Activated naive CD4-positive, alpha-beta T cell (primary cell): ENCODE data around the gene ALG6.
"Not testable (repeated sequence)": the region's sequence is repeated elsewhere in the genome, so short reads cannot be mapped to it uniquely, and the experiment has no call there.

Source experiments
- DNase-seq, 4 experiments: peaks; one replicate each; lab custom pipeline; 2025; lab: John Stamatoyannopoulos, UW

ALG6 gene

DNA sequence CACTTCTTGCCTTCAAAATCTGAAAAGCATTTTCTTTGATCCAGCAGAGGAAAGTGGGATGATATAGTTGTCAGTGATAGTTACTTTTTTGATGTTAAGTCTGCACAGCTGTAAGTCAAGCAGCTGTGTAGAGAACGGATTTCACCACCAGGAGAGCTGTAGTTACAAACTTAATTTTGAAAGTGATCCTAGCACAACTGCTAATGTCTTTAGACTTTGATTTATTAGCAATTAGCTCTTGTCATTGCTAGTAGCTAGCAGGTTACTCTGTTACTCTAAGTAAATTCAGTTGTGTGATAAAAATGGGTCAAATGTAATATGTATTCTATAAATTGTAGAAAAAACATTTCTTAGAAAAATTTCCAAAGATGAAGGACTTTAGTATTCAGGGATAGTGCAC lies 46.0 kb downstream of the ALG6 start:
- no peak for DNase-seq

DNA sequence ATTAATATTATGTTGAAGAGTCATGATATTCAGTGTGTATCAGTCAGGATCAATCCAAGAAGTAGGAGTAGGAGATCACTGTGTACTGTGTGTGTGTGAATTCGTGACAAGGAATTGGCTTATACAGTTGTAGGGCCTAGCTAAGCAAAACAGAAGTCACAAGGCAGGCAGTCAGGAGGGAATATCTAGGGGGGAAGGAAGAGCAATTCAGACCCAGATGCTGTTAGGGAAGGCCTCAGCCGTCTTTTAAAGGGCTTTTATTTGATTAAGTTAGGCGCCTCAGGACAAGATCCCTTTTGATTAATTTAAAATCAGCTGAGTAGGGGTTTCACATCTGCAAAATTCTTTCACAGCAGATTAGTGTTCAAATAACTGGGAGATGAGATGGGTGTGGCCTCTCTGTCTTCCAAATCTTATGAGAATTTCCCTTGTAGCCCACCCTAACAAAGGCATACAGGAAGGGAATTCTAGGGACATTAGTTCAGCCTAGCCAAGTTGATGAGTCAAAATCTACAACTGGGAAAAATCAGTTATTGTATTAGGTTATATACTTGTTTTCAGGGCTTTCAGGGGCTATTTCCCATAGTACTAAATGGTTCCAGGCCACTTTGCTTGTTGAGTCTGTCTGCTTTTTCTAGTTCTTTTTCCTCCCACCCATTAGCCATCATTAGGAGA lies 47.4 kb downstream of the ALG6 start:
- DNase-seq, result no peak

DNA sequence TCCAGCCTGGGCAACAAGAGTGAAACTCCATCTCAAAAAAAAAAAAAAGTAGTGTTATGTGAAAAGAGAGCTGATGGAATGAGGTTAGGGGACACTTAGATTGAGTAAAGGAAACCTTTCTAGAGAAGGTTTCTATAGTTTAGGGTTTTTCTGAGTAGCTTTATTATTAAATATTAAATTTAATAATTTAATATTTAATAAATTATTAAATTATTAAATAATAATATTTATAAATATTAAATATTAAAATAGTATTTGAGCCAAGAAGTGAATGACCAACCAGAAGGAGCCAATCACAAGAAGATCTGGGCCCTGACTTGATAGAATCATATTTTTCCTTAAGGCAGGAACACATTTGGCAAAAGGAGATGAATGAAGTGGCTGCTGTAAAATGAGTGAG lies 50.7 kb downstream of the ALG6 start:
- DNase-seq, result no peak

DNA sequence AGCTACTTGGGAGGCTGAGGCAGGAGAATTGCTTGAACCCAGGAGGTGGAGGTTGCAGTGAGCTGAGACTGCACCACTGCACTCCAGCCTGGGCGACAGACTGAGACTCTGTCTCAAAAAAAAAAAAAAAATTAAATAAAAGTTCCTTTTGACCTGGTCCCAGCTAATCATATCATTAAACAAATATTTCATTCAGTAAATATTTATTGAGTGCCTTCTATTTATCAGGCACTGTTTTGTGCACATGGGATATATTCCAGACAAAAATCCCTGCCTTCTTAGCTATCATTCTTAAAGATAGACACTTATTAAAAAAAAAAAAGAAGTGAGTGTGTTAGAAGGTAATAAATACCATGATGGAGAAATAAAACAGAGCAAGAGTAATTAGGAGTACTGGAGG lies 53.3 kb downstream of the ALG6 start:
- DNase-seq, result not testable (repeated sequence)

DNA sequence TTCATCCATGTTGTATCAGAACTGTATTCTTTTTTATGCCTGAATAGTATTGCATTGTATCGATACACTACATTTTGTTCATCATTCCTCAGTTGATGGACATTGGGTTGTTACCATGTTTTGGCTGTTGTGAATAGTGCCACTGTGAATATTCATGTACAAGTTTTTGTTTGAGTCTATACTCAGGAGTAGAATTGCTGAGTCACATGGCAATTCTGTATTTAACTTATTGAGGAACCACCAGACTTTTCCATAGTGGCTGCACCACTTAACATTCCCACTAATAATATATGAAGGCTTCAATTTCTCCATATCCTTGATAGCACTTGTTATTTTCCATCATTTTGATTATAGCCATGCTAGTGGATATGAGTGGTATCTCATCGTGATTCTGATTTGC lies 56.2 kb downstream of the ALG6 start:
- DNase-seq, result no peak

DNA sequence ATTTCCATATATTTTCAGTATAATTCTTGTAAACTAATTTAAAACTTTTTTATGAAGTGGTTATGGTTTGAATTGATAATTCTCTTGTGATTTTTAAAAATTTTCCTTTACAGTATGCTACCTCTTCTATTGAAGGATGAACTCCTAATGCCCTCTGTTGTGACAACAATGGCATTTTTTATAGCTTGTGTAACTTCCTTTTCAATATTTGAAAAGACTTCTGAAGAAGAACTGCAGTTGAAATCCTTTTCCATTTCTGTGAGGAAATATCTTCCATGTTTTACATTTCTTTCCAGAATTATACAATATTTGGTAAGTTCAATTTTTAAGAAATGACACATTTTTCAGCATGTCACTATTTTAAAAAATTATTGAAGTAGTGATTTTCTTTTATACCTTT lies 61.4 kb downstream of the ALG6 start:
- no peak for DNase-seq

DNA sequence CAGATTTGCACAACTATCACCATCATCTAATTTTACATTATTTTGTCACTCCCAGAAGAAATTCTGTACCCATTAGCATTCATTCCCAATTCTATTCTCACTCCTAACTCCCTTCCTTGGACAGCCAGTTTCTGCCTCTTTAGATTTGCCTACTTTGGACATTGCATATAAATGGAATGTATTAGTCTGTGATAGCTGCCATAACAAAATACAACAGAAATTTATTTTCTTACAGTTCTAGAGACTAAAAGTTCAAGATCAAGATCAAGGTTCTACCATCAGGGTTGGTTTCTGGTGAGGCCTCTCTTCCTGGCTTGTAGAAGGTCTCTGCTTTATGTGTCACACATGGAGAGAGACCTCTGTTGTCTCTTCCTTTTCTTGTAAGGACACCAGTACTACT lies 61.9 kb downstream of the ALG6 start:
- DNase-seq, result no peak

DNA sequence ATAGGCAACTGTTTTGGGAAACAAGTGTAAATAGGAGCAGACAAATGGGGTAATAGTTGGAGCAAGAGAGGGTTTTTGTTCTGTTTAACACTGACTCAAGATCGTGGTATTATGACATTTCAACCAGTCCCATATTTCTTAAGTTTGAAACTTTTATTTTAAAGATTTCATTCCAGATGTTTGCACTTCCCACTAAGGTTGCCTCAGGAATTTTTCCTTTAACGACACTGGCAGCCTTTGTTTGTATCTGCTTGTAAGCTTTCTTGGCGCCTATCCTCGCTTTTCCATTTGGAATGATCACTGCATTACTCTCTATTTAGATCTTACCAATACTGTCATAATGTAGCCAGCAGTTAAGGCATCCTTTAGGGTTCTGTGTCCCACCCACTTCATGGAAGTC lies 67.7 kb downstream of the ALG6 start:
- DNase-seq, result no peak

DNA sequence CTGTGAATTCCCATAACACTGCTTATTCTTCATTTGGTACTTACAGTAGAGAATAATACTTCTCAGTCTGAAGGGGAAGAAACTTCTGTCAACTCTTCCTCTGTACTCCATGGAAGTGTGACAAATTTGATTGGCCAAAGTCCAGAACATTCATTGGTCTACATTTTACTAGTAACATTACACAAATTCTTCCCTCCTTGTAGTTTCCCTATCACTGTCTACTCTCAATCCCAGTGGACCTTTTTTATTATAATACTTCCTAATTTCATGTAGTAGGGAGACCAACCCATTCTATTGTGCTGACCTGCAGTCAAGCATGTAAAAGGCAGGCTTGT lies 74.7 kb downstream of the ALG6 start:
- no peak for DNase-seq

DNA sequence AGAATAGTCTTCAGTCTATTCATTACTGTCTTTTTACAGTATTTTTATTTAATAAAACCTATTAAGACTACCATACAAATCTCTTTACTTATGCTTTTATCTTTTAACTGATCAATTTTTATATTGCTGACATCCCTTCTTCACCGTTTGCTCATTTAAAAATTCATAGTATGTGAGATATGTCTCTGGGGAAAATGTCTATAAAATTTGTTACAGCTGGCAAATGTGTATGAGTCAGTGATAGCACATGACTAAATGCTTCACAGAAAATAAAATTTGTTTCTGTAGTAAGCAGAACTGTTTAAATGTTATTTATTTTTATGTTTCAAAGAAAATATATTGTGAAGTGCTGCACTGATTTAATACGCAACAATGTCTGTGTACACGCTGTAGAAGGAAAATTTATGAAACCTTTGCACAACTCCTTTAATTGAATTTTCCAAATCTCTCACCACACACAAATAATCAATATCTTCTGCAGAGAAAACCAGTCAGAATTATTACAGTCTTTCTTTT lies 81.4 kb downstream of the ALG6 start:
- DNase-seq, result no peak

DNA sequence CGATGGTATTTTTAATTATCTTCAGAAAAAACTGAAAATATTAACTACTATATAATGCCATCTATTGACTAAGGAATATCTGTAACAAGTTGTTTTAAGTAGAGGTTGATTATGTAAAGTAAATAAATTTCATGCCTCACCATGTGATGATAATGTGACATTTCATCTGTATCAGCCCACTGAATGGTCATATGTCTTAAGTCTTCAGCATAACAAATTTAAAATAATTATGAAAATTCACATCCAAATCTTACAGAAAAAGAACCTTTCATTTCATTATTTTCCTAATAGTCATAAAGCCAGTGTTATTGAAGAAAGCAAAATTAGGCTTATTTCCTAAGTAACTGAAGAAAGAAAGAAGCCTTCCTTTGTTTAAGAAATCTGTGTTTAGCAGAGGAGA lies 83.0 kb downstream of the ALG6 start:
- DNase-seq, result no peak

DNA sequence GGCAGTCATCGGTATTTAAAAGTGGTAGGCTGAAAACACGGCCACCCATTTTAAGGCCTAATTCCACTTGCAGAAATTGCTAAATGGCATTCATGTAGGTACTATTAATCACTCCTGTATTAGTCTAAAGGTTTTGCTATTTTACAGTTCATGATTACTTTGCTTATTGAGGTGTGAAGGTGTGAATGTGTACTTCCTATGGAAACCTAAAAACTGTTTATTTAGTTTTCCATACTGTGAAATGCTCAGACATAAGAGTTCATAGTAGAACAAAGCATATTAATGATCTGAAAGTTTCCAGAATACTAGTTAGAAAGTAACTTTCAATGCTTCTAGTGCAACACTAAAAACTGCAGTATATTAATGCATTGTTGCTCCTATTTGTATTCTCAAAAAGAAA lies 85.8 kb downstream of the ALG6 start:
- no peak for DNase-seq

DNA sequence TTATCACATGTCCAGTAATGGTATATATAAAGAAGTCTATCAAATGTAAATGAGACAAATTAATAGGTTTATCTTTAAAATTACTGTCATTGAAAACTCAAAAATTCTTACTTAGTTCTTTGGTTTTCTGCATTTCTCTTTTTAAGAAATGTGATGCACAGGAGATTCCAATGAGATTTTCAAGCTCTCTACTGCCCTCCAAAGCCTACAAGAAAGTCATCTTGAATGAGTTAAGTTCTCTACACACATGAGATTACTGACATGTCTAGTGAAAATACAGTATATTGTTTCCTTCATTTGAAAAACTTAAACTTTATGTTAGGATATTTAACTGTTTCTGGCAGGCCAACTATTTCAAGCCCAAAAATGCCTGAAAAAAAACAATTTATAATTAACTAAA lies 86.8 kb downstream of the ALG6 start:
- no peak for DNase-seq

DNA sequence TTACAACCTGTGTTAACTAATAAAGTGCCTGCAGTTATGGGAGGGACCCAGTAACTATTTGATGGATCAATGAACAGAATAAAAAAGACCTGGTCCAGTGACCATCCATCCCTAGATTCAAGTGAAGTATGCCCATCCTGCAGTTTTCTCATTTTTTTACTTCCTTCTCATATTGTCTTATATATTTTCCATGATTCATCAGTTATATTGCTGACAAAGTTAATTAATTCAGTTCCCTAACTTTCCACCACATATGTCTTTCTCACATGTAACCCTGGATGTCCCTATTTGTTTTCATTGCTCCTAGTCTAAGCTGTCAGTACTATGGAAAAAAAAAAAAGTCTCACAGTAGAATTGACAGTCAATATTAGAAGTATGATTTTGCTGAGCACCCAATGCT lies 91.3 kb downstream of the ALG6 start:
- no peak for DNase-seq

DNA sequence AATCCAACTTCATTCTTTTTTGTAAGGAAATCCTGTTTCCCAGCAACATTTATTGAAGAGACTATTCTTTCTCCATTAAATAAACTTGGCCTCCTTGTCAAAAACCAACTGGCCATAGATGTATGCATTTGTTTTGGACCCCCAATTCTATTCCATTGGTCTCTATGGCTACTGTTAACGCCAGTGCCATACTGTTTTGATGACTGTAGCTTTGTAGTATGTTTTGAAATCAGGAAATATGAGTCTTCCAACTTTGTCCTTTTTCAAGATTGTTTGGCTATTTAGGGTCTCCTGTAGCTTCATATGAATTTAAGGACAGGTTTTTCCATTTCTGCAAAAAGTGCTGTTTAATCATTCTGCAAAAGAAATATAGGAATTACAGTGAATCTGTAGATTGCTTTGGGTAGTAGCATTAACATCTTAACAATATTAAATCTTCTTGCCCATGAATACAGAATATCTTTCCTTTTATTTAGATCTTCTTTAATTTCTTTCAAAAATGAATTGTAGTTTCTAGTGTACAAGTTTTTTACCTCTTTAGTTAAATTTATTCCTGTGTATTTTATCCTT lies 94.3 kb downstream of the ALG6 start:
- no peak for DNase-seq

DNA sequence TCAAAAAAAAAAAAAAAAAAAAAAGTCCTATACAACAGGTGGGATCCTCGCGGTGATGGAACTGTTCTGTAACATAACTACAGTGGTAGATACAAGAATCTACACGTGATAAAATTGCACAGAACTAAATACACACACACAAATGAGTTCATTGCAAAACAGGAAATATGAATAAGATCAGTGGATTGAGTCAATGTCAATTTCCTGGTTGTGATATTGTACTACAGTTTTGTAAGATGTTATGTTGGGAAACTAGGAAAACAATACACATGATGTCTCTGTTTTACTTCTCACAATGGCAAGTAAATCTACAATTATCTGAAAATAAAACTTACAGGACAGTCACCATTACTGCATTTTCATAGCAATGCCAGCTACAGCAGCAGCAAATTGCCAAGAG lies 95.8 kb downstream of the ALG6 start:
- DNase-seq, result no peak

DNA sequence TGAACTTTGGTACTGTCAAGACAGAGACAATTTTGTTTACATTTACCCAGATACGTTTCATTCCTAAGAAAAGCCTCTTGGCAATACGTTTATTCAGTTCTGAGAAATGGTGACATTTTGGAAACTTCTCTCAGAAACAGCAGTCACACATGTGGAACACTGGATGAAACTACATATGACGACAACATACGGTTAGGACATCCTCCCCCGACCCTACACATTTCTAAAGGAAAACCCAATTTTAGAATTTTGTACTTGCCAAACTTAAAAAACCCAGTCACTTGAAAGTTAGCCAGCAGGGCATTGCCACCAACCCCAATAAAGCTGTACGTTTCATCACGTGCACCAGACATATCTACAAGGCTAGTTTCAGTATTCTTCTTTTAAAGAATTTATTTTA lies 98.8 kb downstream of the ALG6 start:
- DNase-seq, result no peak

DNA sequence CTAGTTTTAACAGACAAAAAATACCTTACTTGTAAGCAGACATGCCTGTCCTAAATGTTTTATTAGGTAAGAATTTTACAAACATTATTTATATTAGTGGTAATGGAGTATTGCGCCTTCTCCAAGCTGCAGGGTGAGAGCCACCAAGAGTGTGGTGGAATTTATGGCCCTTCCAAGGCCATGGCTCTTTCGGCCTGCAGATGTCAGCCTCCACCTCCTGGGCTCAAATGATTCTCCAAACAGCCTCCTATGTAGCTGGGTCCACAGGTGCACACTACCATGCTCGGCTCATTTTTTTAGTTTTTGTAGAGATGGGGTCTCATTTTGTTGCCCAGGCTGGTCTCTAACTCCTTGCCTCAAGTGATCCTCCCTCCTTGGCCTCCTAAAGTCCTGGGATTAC lies 99.3 kb downstream of the ALG6 start:
- DNase-seq, result no peak

DNA sequence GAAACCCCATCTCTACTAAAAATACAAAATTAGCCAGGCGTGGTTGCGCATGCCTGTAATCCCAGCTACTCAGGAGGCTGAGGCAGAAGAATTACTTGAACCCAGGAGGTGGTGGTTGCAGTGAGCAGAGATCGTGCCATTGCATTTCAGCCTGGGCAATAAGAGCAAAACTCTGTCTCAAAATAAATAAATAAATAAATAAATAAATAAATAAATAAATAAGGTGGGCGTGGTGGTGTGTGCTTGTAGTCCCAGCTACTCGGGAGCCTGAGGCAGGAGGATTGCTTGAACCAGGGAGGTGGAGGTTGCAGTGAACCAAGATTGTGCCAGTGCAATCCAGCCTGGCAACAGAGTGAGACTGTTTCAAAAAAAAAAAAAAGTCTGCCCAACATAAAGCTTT lies 101.3 kb downstream of the ALG6 start:
- not testable (repeated sequence) for DNase-seq

DNA sequence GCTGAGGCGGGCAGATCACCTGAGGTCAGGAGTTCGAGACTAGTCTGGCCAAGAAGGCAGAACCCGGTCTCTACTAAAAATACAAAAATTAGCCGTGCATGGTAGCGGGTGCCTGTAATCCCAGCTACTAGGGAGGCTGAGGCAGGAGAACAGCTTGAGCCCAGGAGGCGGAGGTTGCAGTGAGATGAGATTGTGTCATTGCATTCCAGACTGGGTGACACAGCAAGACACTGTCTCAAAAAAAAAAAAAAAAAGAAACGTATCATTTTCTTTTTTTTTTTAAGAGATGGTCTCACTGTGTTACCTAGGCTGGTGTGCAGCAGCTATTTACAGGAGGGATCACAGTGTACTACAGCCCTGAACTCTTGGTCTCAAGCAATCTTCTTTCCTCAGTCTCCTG lies 108.3 kb downstream of the ALG6 start:
- DNase-seq, result no peak

DNA sequence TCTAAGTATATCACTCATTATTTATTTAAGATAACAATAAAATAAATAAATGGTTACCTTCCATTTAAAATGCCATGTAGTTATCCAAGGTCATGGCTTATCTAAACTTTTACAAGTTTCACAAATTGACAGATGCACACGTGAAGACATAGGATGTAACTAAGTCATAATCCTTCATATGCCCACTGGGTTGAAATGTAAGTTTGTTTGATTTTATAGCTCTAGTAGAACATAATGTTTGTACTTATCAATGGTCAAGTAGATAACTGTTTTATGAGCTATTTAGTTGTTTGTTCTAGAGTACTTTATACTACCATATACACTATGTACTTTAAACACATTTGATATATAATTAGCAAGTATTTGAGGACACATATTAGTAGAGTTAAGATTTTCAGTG lies 112.6 kb downstream of the ALG6 start:
- no peak for DNase-seq

DNA sequence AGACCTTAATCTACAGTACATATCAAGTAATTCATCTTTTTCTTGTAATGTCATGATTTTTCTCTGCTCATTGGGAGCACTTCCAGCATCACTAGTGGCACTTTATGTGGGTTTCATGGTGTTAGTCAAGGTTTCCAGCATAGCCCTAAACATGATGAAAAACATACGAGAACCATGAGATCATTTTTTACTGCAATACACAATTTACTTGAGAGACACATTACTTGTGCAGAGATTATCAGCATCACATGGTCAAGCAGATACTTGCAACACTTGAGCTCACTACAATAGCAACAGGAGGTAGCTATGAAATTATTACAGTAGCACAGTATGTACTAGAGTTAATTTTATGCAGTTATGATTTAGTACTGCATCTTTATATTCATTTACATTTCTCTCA lies 119.2 kb downstream of the ALG6 start:
- DNase-seq, result no peak

DNA sequence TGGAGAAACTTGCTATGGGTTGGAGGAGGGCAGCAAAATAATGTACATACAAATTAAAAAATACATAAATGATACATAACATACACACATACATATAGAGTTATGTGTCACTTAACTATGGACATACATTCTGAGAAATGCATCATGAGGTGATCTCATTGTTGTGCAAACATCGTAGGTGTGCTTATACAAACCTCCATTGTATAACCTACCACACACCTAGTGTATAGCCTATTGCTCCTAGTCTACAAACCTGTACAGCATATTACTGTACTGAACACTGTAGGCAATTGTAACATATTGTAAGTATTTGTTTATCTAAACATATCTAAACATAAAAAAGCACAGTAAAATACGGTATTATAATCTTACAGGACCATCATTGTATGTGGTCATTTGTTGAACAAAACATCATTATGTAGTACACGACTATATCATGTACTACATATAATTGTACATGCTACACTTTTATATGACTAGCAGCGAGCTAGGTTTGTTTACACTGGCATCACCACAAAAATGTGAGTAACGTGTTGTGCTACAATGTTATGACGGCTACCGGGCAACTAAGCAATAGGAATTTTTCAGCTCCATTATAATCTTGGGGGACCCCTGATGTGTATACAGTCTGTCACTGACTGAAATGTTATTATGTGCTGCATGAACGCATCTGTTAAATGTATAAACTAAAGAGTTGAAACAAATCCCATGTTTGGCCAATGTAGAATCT lies 120.1 kb downstream of the ALG6 start:
- no peak for DNase-seq
